ENCODE results near the gene NCOA5.
"Not testable (repeated sequence)": the region's sequence is repeated elsewhere in the genome, so short reads cannot be mapped to it uniquely, and the experiment has no call there.

The NCOA5 gene

DNA sequence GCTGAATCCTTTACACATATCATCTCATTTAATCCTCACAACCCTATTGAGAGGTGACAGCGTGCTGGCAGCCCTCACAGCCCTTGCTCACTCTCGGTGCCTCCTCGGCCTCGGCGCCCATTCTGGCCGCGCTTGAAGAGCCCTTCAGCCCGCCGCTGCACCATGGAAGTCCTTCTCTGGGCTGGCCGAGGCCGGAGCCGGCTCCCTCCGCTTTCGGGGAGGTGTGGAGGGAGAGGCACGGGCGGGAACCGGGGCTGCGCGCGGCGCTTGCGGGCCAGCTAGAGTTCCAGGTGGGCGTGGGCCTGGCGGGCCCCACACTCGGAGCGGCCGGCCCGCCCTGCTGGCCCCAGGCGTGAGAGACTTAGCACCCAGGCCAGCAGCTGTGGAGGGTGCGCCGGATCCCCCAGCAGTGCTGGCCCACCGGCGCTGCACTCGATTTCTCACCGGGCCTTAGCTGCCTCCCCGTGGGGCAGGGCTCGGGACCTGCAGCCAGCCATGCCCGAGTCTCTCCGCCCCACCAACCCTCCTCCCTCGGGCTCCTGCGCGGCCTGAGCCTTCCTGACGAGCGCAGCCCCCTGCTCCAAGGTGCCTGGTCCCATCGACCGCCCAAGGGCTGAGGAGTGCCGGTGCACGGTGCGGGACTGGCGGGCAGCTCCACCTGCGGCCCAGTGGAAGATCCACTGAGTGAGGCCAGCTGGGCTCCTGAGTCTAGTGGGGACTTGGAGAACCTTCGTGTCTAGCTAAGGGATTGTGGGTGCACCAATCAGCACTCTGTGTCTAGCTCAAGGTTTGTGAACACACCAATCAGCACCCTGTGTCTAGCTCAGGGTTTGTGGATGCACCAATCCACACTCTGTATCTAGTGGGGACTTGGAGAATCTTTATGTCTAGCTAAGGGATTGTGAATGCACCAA lies 2.1 kb upstream of the NCOA5 start:
- H3K27me3 ChIP-seq (ENCODE audit: insufficient read depth, low read length, poor library complexity); H2BK15ac ChIP-seq (replicated peaks; ENCODE audit: low read depth); DNase-seq; H3K18ac ChIP-seq (ENCODE audit: low read length); H3K4me2 ChIP-seq (ENCODE audit: low read length); H2BK120ac ChIP-seq (ENCODE audit: low read depth, low read length); H4K8ac ChIP-seq (ENCODE audit: low read depth, low read length); H3K4me1 ChIP-seq (ENCODE audit: control insufficient read depth, low read depth, low read length); H3K9ac ChIP-seq (ENCODE audit: low read length); H2AK5ac ChIP-seq (ENCODE audit: low read length); H3K4me3 ChIP-seq (ENCODE audit: low read length); H4K5ac ChIP-seq (ENCODE audit: low read length); H3K4ac ChIP-seq (ENCODE audit: low read depth, low read length); H2BK5ac ChIP-seq (ENCODE audit: low read length); H3K27ac ChIP-seq (ENCODE audit: low read depth, low read length); H3K79me1 ChIP-seq (ENCODE audit: low read length); H3K56ac ChIP-seq (ENCODE audit: low read length); H3K36me3 ChIP-seq (ENCODE audit: control insufficient read depth, insufficient read depth, low read length); H3K23ac ChIP-seq (ENCODE audit: low read length): not testable (repeated sequence)
- H3K79me2 ChIP-seq (ENCODE audit: control insufficient read depth, insufficient read depth, low read length), result peaks cover 20% of the 10 kb centered on the region
- WGBS (ENCODE audit: extremely low coverage, insufficient coverage, low lambda C conversion rate), result no CpG with 5 or more reads among the region's 52 CpGs

DNA sequence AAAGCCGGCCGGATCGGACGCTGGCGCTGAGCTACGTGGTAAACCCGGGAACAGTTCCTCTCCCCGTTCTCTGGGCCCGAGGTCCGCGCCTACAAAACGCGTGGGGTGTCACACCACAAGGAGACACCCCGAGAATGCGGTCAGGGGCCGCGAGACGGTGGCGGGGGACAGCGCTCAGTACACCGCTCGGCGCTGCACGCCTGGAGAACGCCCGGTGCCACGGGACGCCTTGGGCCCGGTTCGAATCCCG lies 670 bp downstream of the NCOA5 start:
- H4K5ac ChIP-seq (ENCODE audit: low read length), result no peak overlapping the region
- no peaks in the 10 kb centered on the region for H3K36me3 ChIP-seq (ENCODE audit: control insufficient read depth, insufficient read depth, low read length)
- H3K23ac ChIP-seq (ENCODE audit: low read length), result peak overlapping the region; percentile 89
- no peak overlapping the region for H3K4ac ChIP-seq (ENCODE audit: low read depth, low read length)
- peak overlapping the region; percentile 97 for H3K4me3 ChIP-seq (ENCODE audit: low read length)
- H3K4me2 ChIP-seq (ENCODE audit: low read length), result peak overlapping the region; percentile 52
- DNase-seq, result no peak
- H2BK120ac ChIP-seq (ENCODE audit: low read depth, low read length), result no peak overlapping the region
- H2BK15ac ChIP-seq (replicated peaks; ENCODE audit: low read depth), result no peak overlapping the region
- H3K79me2 ChIP-seq (ENCODE audit: control insufficient read depth, insufficient read depth, low read length), result peaks cover 46% of the 10 kb centered on the region
- H3K27ac ChIP-seq (ENCODE audit: low read depth, low read length), result peak overlapping the region; percentile 98
- peaks cover 7% of the 10 kb centered on the region for H3K79me1 ChIP-seq (ENCODE audit: low read length)
- no peaks in the 10 kb centered on the region for H3K27me3 ChIP-seq (ENCODE audit: insufficient read depth, low read length, poor library complexity)
- H3K4me1 ChIP-seq (ENCODE audit: control insufficient read depth, low read depth, low read length), result peaks cover 7% of the 10 kb centered on the region
- no peak overlapping the region for H4K8ac ChIP-seq (ENCODE audit: low read depth, low read length)
- H2BK5ac ChIP-seq (ENCODE audit: low read length), result no peak overlapping the region
- peak overlapping the region; percentile 100 for H3K56ac ChIP-seq (ENCODE audit: low read length)
- peak overlapping the region; percentile 99 for H3K9ac ChIP-seq (ENCODE audit: low read length)
- H3K18ac ChIP-seq (ENCODE audit: low read length), result peak overlapping the region; percentile 45
- H2AK5ac ChIP-seq (ENCODE audit: low read length), result no peak overlapping the region
- no CpG with 5 or more reads among the region's 31 CpGs for WGBS (ENCODE audit: extremely low coverage, insufficient coverage, low lambda C conversion rate)

DNA sequence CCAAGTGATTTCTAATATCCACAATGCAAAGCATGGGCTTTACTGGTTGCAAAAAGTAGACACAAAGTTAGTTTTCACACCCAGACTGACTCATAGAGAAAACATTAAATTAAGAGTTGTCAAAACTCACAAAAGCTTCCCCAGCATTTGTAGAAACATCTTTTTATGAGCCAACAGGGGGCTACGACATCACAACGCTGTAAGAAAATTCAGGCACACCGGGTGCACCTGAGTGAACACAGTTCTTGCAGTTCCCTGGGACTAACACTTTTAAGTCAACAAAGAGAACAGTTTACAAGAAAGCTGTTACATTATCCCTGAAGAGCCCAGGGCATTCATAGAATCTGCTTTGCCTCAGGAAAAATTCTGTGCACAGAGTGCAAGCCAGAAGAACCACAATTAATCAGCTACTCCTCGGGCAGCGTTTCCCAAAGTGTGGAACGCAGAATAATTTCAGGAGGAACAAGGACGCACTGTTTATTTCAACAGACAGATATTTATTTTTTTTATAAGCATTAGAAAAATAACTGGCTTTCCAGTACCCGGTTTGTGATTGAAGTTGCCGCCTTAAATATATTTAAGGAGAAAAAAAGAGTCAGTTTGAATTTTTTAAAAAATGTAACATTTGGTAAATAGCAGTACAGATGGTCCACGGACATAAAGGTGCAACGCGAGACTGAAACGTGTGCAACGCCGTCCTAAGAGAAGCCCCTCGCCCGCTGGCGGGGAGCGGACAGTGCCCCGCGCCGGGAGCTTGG lies 1.2 kb downstream of the NCOA5 start:
- Histone ChIP-seq H3K4me3 (ENCODE audit: low read length) (peak overlapping the region; percentile 97), H3K4me2 (ENCODE audit: low read length) (peak overlapping the region; percentile 95), H2AK5ac (ENCODE audit: low read length) (no peak overlapping the region), H3K4ac (ENCODE audit: low read depth, low read length) (no peak overlapping the region), H3K27me3 (ENCODE audit: insufficient read depth, low read length, poor library complexity) (no peaks in the 10 kb centered on the region), H3K9ac (ENCODE audit: low read length) (peak overlapping the region; percentile 99), H3K18ac (ENCODE audit: low read length) (peak overlapping the region; percentile 45), H3K56ac (ENCODE audit: low read length) (peak overlapping the region; percentile 100), H4K8ac (ENCODE audit: low read depth, low read length) (no peak overlapping the region), H3K79me1 (ENCODE audit: low read length) (peaks cover 7% of the 10 kb centered on the region), H2BK120ac (ENCODE audit: low read depth, low read length) (no peak overlapping the region), H2BK15ac (replicated peaks; ENCODE audit: low read depth) (no peak overlapping the region), H3K27ac (ENCODE audit: low read depth, low read length) (peak overlapping the region; percentile 98), H3K23ac (ENCODE audit: low read length) (peak overlapping the region; percentile 66), H2BK5ac (ENCODE audit: low read length) (no peak overlapping the region), H4K5ac (ENCODE audit: low read length) (no peak overlapping the region), H3K4me1 (ENCODE audit: control insufficient read depth, low read depth, low read length) (peaks cover 7% of the 10 kb centered on the region), H3K36me3 (ENCODE audit: control insufficient read depth, insufficient read depth, low read length) (no peaks in the 10 kb centered on the region), H3K79me2 (ENCODE audit: control insufficient read depth, insufficient read depth, low read length) (peaks cover 48% of the 10 kb centered on the region)
- DNase-seq, result no peak
- WGBS (ENCODE audit: extremely low coverage, insufficient coverage, low lambda C conversion rate), result no CpG with 5 or more reads among the region's 22 CpGs

DNA sequence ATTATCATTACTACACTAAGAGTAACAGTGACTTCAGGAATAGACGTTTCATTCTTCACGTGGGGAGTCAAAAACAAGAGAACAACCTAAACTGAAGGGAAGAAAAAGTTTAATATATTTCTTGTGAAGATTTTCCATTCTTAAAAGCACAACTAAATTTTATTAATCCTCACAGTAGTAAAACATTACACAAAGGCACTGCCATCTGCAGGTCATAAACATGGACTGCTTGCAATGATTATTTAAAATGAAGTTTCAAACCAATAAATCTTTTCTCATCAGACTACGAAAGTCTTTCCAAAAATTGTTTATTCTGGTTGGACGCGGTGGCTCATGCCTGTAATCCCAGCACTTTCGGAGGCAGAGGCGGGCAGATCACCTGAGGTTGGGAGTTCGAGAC lies 2.6 kb downstream of the NCOA5 start:
- Histone ChIP-seq H3K4me3 (ENCODE audit: low read length) (no peak overlapping the region), H3K4ac (ENCODE audit: low read depth, low read length) (no peak overlapping the region), H2BK5ac (ENCODE audit: low read length) (no peak overlapping the region), H3K4me2 (ENCODE audit: low read length) (no peak overlapping the region), H4K8ac (ENCODE audit: low read depth, low read length) (no peak overlapping the region), H2BK15ac (replicated peaks; ENCODE audit: low read depth) (no peak overlapping the region), H2AK5ac (ENCODE audit: low read length) (no peak overlapping the region), H3K79me1 (ENCODE audit: low read length) (peaks cover 10% of the 10 kb centered on the region), H3K23ac (ENCODE audit: low read length) (no peak overlapping the region), H3K18ac (ENCODE audit: low read length) (no peak overlapping the region), H3K27me3 (ENCODE audit: insufficient read depth, low read length, poor library complexity) (no peaks in the 10 kb centered on the region), H3K36me3 (ENCODE audit: control insufficient read depth, insufficient read depth, low read length) (no peaks in the 10 kb centered on the region), H3K4me1 (ENCODE audit: control insufficient read depth, low read depth, low read length) (peaks cover 7% of the 10 kb centered on the region), H3K56ac (ENCODE audit: low read length) (no peak overlapping the region), H3K79me2 (ENCODE audit: control insufficient read depth, insufficient read depth, low read length) (peaks cover 59% of the 10 kb centered on the region), H2BK120ac (ENCODE audit: low read depth, low read length) (no peak overlapping the region), H3K9ac (ENCODE audit: low read length) (no peak overlapping the region), H3K27ac (ENCODE audit: low read depth, low read length) (no peak overlapping the region), H4K5ac (ENCODE audit: low read length) (no peak overlapping the region)
- no CpG with 5 or more reads among the region's 8 CpGs for WGBS (ENCODE audit: extremely low coverage, insufficient coverage, low lambda C conversion rate)
- no peak for DNase-seq

DNA sequence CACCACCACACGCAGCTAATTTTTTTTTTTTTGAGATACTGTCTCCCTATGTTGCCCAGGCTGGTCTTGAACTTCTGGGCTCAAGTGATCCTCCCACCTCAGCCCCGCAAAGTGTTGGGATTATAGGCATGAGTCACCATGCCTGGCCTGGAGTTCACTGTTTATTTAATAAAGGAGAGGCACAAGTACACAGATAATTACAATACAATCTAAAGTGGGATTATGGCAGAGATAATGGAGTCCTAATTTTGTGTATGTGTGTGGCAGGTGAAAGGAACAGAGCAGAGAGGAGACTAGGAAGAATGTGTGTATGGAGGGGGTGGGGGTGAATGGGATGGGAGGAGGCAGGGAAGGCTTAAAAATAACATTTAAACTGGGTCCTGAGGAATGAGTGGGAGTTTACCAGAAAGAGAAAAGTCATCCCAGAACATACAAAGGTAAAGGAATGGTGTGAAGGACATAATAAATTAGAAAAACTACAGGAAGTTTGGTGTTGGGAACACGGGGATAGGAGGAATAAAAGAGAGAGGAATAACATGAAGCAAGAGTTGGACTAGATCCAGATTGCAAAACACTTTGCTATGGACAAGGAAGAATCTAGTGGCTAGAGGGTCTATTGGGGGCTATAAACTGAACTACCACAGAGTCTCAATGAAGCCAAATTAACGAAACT lies 4.4 kb downstream of the NCOA5 start:
- Histone ChIP-seq H2BK15ac (replicated peaks; ENCODE audit: low read depth) (no peak overlapping the region), H3K36me3 (ENCODE audit: control insufficient read depth, insufficient read depth, low read length) (no peaks in the 10 kb centered on the region), H3K18ac (ENCODE audit: low read length) (no peak overlapping the region), H3K23ac (ENCODE audit: low read length) (no peak overlapping the region), H3K79me2 (ENCODE audit: control insufficient read depth, insufficient read depth, low read length) (peaks cover 59% of the 10 kb centered on the region), H3K27me3 (ENCODE audit: insufficient read depth, low read length, poor library complexity) (no peaks in the 10 kb centered on the region), H3K79me1 (ENCODE audit: low read length) (peaks cover 10% of the 10 kb centered on the region), H3K4ac (ENCODE audit: low read depth, low read length) (no peak overlapping the region), H3K9ac (ENCODE audit: low read length) (no peak overlapping the region), H2BK5ac (ENCODE audit: low read length) (no peak overlapping the region), H3K27ac (ENCODE audit: low read depth, low read length) (no peak overlapping the region), H2AK5ac (ENCODE audit: low read length) (no peak overlapping the region), H2BK120ac (ENCODE audit: low read depth, low read length) (no peak overlapping the region), H3K4me2 (ENCODE audit: low read length) (no peak overlapping the region), H3K56ac (ENCODE audit: low read length) (no peak overlapping the region), H4K5ac (ENCODE audit: low read length) (no peak overlapping the region), H4K8ac (ENCODE audit: low read depth, low read length) (no peak overlapping the region), H3K4me1 (ENCODE audit: control insufficient read depth, low read depth, low read length) (peaks cover 7% of the 10 kb centered on the region), H3K4me3 (ENCODE audit: low read length) (no peak overlapping the region)
- peak; percentile 30 for DNase-seq
- WGBS (ENCODE audit: extremely low coverage, insufficient coverage, low lambda C conversion rate), result no CpG with 5 or more reads among the region's 4 CpGs
